GM13977 (cell line): Measurements from ENCODE around the gene TAOK2.

Experiments
- DNase-seq: peaks from one replicate; pipeline ENCODE4 v3.0.0; 2012; ENCODE audit warnings: low spot score
- in situ Hi-C: fragments of 300-500 bp; cut with MboI; formaldehyde crosslinking; loops from one replicate; pipeline ENCODE4 v1.12.0; 2022; ENCODE audit warnings: low sequenced_read_pairs, low pct_unique_long_range_greater_than_20kb, mixed read lengths, inconsistent platforms; ENCODE audit not compliant: unreplicated experiment
- TF ChIP-seq, protein P1 (sequence below): IDR thresholded peaks from 2 replicates; pipeline ENCODE4 v1.5.1; 2012; ENCODE audit warnings: mild to moderate bottlenecking, control low read depth; ENCODE audit not compliant: insufficient read depth; ENCODE audit errors: extremely low read depth, missing control alignments

TAOK2 gene

DNA sequence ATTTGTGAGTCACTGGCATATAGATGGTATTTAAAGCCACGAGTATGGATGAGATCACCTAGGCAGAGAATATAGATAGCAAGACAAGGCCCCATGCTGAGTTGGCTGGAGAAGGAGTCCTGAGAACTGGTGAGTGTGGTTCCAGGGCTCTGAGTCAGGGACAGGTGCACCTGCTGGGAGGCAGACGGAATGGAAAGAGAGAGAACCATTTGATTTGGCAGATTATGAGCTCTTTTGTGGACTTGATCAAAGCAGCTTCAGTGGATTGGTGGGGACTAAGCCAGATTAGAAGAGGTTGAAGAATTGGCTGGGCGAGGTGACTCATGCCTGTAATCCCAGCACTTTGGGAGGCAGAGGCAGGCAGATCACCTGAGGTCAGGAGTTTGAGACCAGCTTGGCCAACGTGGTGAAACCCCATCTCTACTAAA, 45.1 kb downstream of the TAOK2 start:
- in situ Hi-C loops, result no loop called here
- TF ChIP-seq, protein P1, sequence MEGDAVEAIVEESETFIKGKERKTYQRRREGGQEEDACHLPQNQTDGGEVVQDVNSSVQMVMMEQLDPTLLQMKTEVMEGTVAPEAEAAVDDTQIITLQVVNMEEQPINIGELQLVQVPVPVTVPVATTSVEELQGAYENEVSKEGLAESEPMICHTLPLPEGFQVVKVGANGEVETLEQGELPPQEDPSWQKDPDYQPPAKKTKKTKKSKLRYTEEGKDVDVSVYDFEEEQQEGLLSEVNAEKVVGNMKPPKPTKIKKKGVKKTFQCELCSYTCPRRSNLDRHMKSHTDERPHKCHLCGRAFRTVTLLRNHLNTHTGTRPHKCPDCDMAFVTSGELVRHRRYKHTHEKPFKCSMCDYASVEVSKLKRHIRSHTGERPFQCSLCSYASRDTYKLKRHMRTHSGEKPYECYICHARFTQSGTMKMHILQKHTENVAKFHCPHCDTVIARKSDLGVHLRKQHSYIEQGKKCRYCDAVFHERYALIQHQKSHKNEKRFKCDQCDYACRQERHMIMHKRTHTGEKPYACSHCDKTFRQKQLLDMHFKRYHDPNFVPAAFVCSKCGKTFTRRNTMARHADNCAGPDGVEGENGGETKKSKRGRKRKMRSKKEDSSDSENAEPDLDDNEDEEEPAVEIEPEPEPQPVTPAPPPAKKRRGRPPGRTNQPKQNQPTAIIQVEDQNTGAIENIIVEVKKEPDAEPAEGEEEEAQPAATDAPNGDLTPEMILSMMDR, result no peak
- no peak for DNase-seq

GRCh38 chr16:30022887-30023286, 49.2 kb downstream of the TAOK2 start, which contains the start of gene C16orf92:
Gene C16orf92, plus strand, starts transcription at chr16:30023198. Its CDS starts 143 bp downstream, at chr16:30023341.
- TF ChIP-seq, protein P1, result no peak
- in situ Hi-C loops, result loop anchor here (10.0 kb wide), 1 partner anchor 338 kb away; no protein-coding TSS in a partner anchor
- no peak for DNase-seq

- TF ChIP-seq, protein P1, result no peak
- no peak for DNase-seq
- in situ Hi-C loops, result loop anchor here (10.0 kb wide), 1 partner anchor 339 kb away; no protein-coding TSS in a partner anchor
These were observed 49.9 kb downstream of the TAOK2 start for GRCh38 chr16:30023586-30023985.

DNA sequence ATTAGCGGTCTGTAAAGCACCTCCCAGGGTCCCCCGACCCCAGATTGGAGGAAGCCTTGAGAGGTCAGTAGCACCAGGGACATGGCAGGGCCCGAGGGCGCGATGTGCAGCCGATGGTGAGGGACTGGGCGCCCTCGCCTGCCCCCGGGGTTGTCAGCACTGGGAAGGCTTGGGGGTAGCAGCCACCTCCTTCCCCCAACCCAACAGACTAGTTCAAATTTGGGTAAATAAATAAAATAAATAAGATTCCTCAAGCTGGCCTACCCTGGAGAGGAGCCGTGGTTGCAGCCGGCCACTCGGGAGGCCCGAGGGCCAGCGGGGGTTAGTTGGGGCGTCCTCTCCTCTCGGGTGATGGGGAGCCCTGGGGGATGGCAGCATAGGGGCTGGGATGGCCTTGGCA, 50.8 kb downstream of the TAOK2 start:
- DNase-seq, result no peak
- in situ Hi-C loops, result loop anchor here (10.0 kb wide), 1 partner anchor 340 kb away; no protein-coding TSS in a partner anchor
- TF ChIP-seq, protein P1, result no peak

DNA sequence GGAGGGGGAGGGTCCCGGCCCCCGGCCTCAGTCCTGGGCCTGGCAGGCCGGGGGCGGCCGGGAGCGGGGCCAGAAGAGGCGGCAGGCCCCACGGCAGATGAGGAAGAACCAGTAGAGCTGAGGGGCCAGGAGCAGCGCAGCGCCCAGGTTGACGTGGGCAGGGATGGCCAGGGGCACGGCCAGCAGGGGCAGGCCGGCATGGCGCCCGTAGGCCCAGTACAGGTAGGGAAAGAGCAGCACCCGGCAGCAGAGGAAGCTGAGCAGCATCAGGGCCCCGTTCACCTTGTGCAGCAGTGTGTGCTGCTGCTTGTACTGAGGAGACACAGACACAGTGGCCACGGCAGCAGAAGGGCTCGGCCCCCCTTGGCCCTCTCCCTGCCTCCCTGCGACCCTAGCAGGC, 51.5 kb downstream of the TAOK2 start:
- TF ChIP-seq, protein P1, result no peak
- DNase-seq, result no peak
- in situ Hi-C loops, result loop anchor here (10.0 kb wide), 1 partner anchor 340 kb away; no protein-coding TSS in a partner anchor

- DNase-seq, result no peak
- in situ Hi-C loops, result loop anchor here (10.0 kb wide), 1 partner anchor 341 kb away; no protein-coding TSS in a partner anchor
- TF ChIP-seq, protein P1, result no peak
These were observed 51.9 kb downstream of the TAOK2 start for GRCh38 chr16:30025574-30025973.

DNA sequence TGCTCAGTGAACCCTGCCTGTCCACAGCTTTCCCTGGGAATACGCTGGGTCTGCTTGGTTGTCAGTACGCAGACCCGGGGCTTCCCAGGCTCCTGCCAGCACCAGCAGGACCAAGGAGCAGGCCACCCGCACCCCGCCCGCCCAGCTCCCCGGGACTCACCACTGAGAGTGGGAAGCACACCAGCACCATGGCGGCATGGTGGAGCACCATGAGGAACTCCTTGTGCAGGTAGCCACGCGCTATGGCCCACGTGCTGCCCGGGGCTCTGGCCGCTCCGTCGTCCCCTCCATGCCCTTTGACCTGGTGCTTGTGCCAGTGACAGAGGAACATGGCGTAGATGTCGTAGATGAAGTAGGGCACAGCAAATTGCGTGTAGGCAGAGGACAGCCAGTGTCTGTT, 52.8 kb downstream of the TAOK2 start:
- in situ Hi-C loops, result loop anchor here (10.0 kb wide), 1 partner anchor 342 kb away; no protein-coding TSS in a partner anchor
- DNase-seq, result no peak
- TF ChIP-seq, protein P1, result no peak
